H9 (cell line): ENCODE results near the gene TPM2. TPM values are rescaled to one million over a fixed set of nuclear protein-coding genes. Genes with fewer than 3 reads are reported as not detected.

Experiments used
- DNase-seq: peaks from one replicate; pipeline ENCODE4 v3.0.0-alpha.2; 2017
- H2AFZ ChIP-seq: one replicate; pipeline ENCODE4 v1.6.1; 2013; ENCODE audit warnings: mild to moderate bottlenecking, low read length, control low read depth, moderate library complexity
- H2AK5ac ChIP-seq: 2 replicates; pipeline ENCODE4 v1.6.1; 2013; ENCODE audit warnings: low read length, control low read depth, mixed read lengths; ENCODE audit not compliant: insufficient read length
- H2BK120ac ChIP-seq: one replicate; pipeline ENCODE4 v1.6.1; 2013; ENCODE audit warnings: low read depth, mild to moderate bottlenecking, low read length, control low read depth, inconsistent platforms; ENCODE audit not compliant: poor library complexity, severe bottlenecking
- H2BK12ac ChIP-seq: 2 replicates; pipeline ENCODE4 v1.6.1; 2013; ENCODE audit warnings: low read length, control low read depth, mixed read lengths, low read depth; ENCODE audit not compliant: insufficient read length
- H2BK15ac ChIP-seq: 2 replicates; pipeline ENCODE4 v1.6.1; 2013; ENCODE audit warnings: low read depth, low read length, control low read depth
- H2BK20ac ChIP-seq: one replicate; pipeline ENCODE4 v1.6.1; 2013; ENCODE audit warnings: low read depth, mild to moderate bottlenecking, low read length, control low read depth, inconsistent platforms; ENCODE audit not compliant: poor library complexity, severe bottlenecking
- H2BK5ac ChIP-seq: 2 replicates; pipeline ENCODE4 v1.6.1; 2013; ENCODE audit warnings: low read length, control low read depth, mixed read lengths; ENCODE audit not compliant: insufficient read length
- H3K14ac ChIP-seq: 2 replicates; pipeline ENCODE4 v1.6.1; 2013; ENCODE audit warnings: low read length, control low read depth; ENCODE audit not compliant: insufficient read depth
- H3K18ac ChIP-seq: 2 replicates; pipeline ENCODE4 v1.6.1; 2013; ENCODE audit warnings: low read depth, mild to moderate bottlenecking, mixed read lengths, low read length, control low read depth; ENCODE audit not compliant: insufficient read length
- H3K23ac ChIP-seq: 2 replicates; pipeline ENCODE4 v1.6.1; 2013; ENCODE audit warnings: low read length, control low read depth, mixed read lengths, low read depth; ENCODE audit not compliant: insufficient read length
- H3K23me2 ChIP-seq: 2 replicates; pipeline ENCODE4 v1.6.1; 2013; ENCODE audit warnings: low read depth, mild to moderate bottlenecking, mixed read lengths, low read length, control low read depth; ENCODE audit not compliant: insufficient read length, poor library complexity, severe bottlenecking
- H3K27ac ChIP-seq: 2 replicates; pipeline ENCODE4 v1.5.1; 2013; ENCODE audit warnings: low read length, control low read depth, mixed read lengths, low read depth; ENCODE audit not compliant: insufficient read length
- H3K27me3 ChIP-seq: 2 replicates; pipeline ENCODE4 v1.6.1; 2013; ENCODE audit warnings: low read length, control low read depth, inconsistent platforms; ENCODE audit not compliant: insufficient read depth
- H3K4ac ChIP-seq: 2 replicates; pipeline ENCODE4 v1.6.1; 2013; ENCODE audit warnings: low read depth, mild to moderate bottlenecking, control low read depth, inconsistent platforms, low read length, moderate library complexity
- H3K4me1 ChIP-seq: 2 replicates; pipeline ENCODE4 v1.6.1; 2013; ENCODE audit warnings: low read length, control low read depth, inconsistent platforms; ENCODE audit not compliant: insufficient read depth
- H3K4me2 ChIP-seq: 2 replicates; pipeline ENCODE4 v1.6.1; 2013; ENCODE audit warnings: low read length, control low read depth, mixed read lengths; ENCODE audit not compliant: insufficient read length, insufficient read depth
- H3K56ac ChIP-seq: 2 replicates; pipeline ENCODE4 v1.6.1; 2013; ENCODE audit warnings: low read depth, mild to moderate bottlenecking, mixed read lengths, low read length, control low read depth; ENCODE audit not compliant: insufficient read length
- H3K79me1 ChIP-seq: 2 replicates; pipeline ENCODE4 v1.6.1; 2013; ENCODE audit warnings: low read depth, mild to moderate bottlenecking, moderate library complexity, low read length, control low read depth, inconsistent platforms; ENCODE audit not compliant: insufficient read depth, poor library complexity, severe bottlenecking
- H3K79me2 ChIP-seq: 2 replicates; pipeline ENCODE4 v1.6.1; 2013; ENCODE audit warnings: low read length, control low read depth, inconsistent platforms; ENCODE audit not compliant: insufficient read depth
- H3K9ac ChIP-seq: 2 replicates; pipeline ENCODE4 v1.6.1; 2013; ENCODE audit warnings: low read length, control low read depth, mixed read lengths; ENCODE audit not compliant: insufficient read length; ENCODE audit errors: extremely low read depth
- H3K9me3 ChIP-seq: one replicate; pipeline ENCODE4 v1.6.1; 2013; ENCODE audit warnings: low read depth, low read length, inconsistent platforms; ENCODE audit not compliant: control insufficient read depth
- H3T11ph ChIP-seq: one replicate; pipeline ENCODE4 v1.6.1; 2013; ENCODE audit warnings: mild to moderate bottlenecking, low read length, control low read depth, inconsistent platforms
- H4K20me1 ChIP-seq: one replicate; pipeline ENCODE4 v1.6.1; 2013; ENCODE audit not compliant: control insufficient read depth, insufficient read length, insufficient read depth
- H4K5ac ChIP-seq: 2 replicates; pipeline ENCODE4 v1.6.1; 2013; ENCODE audit warnings: low read depth, mild to moderate bottlenecking, mixed read lengths, low read length, control low read depth; ENCODE audit not compliant: insufficient read length
- H4K8ac ChIP-seq: replicated peaks from 2 replicates; pipeline ENCODE4 v1.6.1; 2013; ENCODE audit warnings: low read length, control low read depth, mixed read lengths, low read depth; ENCODE audit not compliant: insufficient read length
- H4K91ac ChIP-seq: 2 replicates; pipeline ENCODE4 v1.6.1; 2013; ENCODE audit warnings: low read depth, mild to moderate bottlenecking, moderate library complexity, mixed read lengths, low read length, control low read depth; ENCODE audit not compliant: insufficient read length
- H3K27ac Mint-ChIP-seq, 3 experiments: 2 replicates in 2 of 3; 3 replicates in 1 of 3; pipeline ENCODE4 v1.8.0; 2020 to 2021; ENCODE audit warnings: mixed read lengths in 3 of 3, mild to moderate bottlenecking in 1 of 3, moderate library complexity in 1 of 3
- H3K27me3 Mint-ChIP-seq: 2 replicates; pipeline ENCODE4 v1.8.0; 2021; ENCODE audit warnings: low read depth, mild to moderate bottlenecking, moderate library complexity, mixed read lengths
- H3K36me3 Mint-ChIP-seq, 3 experiments: 2 replicates in 2 of 3; 3 replicates in 1 of 3; pipeline ENCODE4 v1.8.0; 2020 to 2021; ENCODE audit warnings: low read depth in 3 of 3, mixed read lengths in 3 of 3; ENCODE audit not compliant: insufficient read depth in 1 of 3
- H3K4me1 Mint-ChIP-seq, 2 experiments: 2 replicates each; pipeline ENCODE4 v1.8.0; 2020; ENCODE audit warnings: mixed read lengths in 2 of 2
- H3K4me3 Mint-ChIP-seq, 2 experiments: 2 replicates in 1 of 2; 3 replicates in 1 of 2; pipeline ENCODE4 v1.8.0; 2020 to 2021; ENCODE audit warnings: mild to moderate bottlenecking in 2 of 2, mixed read lengths in 2 of 2, moderate library complexity in 1 of 2
- H3K9me3 Mint-ChIP-seq, 2 experiments: 2 replicates in 1 of 2; 3 replicates in 1 of 2; pipeline ENCODE4 v1.8.0; 2020; ENCODE audit warnings: mild to moderate bottlenecking in 2 of 2, mixed read lengths in 2 of 2, moderate library complexity in 1 of 2
- CTCF ChIP-seq: fragments of 200-600 bp; sonication (generic); conservative IDR thresholded peaks from 3 replicates; pipeline ENCODE4 v1.8.0; 2021; ENCODE audit warnings: antibody characterized with exemption, mild to moderate bottlenecking
- WGBS: extraction: QIAGEN DNeasy Blood & Tissue Kit; methylation state at CpG from one replicate; pipeline ENCODE4 v1.1.7; 2013; ENCODE audit warnings: missing lambda C conversion rate, low lambda C conversion rate, mixed read lengths; ENCODE audit not compliant: insufficient read length; ENCODE audit errors: extremely low coverage; 5-methylcytosine and 5-hydroxymethylcytosine counted together
- total RNA-seq: library from RNA; stranded (reverse); gene quantifications from 2 replicates; pipeline ENCODE4 v1.2.1, GENCODE V29; 2021

The TPM2 gene
- total RNA-seq, 1 experiment from 2014 or later: 225 TPM

GRCh38 chr9:35683323-35683722, 6.4 kb downstream of the TPM2 start:
- Histone ChIP-seq H4K91ac (no peak overlapping the region), H3K9ac (no peak overlapping the region), H2AFZ (no peak overlapping the region), H4K8ac (no peak overlapping the region), H2BK12ac (no peak overlapping the region), H4K5ac (no peak overlapping the region), H3K79me2 (no peaks in the 10 kb centered on the region), H3K23ac (no peak overlapping the region), H3K79me1 (no peaks in the 10 kb centered on the region), H2BK15ac (no peak overlapping the region), H3K18ac (no peak overlapping the region), H3T11ph (no peak overlapping the region), H3K9me3 (no peaks in the 10 kb centered on the region), H3K14ac (no peak overlapping the region), H3K4ac (no peak overlapping the region), H2BK120ac (no peak overlapping the region), H3K27ac (no peak overlapping the region), H3K56ac (no peak overlapping the region), H3K4me2 (no peak overlapping the region), H4K20me1 (no peaks in the 10 kb centered on the region), H3K27me3 (no peaks in the 10 kb centered on the region), H2BK5ac (no peak overlapping the region), H3K4me1 (peaks cover 3% of the 10 kb centered on the region), H2BK20ac (no peak overlapping the region), H3K23me2 (no peaks in the 10 kb centered on the region), H2AK5ac (no peak overlapping the region)
- Mint-ChIP-seq H3K4me1 (peaks cover 30 to 33% of the 10 kb centered on the region in 2 experiments), H3K36me3 (peaks cover 41 to 63% (median 61%) of the 10 kb centered on the region in 3 experiments; a peak in 6 of 7 replicates), H3K27me3 (no peaks in the 10 kb centered on the region), H3K27ac (0 out of 7 replicates have a peak overlapping the region, but pooled peaks of 1 of the 3 experiments have one; percentile 28), H3K4me3 (no peak overlapping the region), H3K9me3 (no peaks in the 10 kb centered on the region)
- no CpG with 5 or more reads among the region's 2 CpGs for WGBS
- no peak for DNase-seq
- TF ChIP-seq CTCF: no peak
